GM10847 (cell line): ENCODE measurements around the gene CPXM2.

Experiments
- POLR2A ChIP-seq: IDR thresholded peaks from 2 replicates; pipeline ENCODE4 v1.6.1; 2011; ENCODE audit not compliant: insufficient read length; ENCODE audit errors: extremely low read depth

CPXM2 gene

GRCh38 chr10:123842692-123843385 is 48.8 kb downstream of the CPXM2 start:
- no peak for TF ChIP-seq POLR2A

DNA sequence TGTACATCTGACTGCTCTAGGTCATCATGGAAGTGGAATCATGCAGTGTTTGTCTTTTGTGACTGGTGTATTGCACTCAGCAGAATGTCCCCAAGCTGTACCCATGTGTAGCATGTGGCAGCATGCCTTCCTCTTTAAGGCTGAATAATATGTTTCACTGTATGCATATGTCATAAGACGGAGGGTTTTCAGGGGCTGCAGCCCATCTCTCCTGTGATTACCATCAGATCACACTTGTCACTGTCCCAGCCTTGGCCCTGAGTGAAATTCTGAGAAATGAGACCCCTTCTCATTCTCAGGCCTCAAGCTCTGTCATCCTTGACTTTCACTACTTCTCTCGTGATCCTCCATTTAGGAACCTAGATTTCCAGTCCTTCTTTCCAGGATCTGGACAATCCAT is 50.0 kb downstream of the CPXM2 start:
- no peak for TF ChIP-seq POLR2A

DNA sequence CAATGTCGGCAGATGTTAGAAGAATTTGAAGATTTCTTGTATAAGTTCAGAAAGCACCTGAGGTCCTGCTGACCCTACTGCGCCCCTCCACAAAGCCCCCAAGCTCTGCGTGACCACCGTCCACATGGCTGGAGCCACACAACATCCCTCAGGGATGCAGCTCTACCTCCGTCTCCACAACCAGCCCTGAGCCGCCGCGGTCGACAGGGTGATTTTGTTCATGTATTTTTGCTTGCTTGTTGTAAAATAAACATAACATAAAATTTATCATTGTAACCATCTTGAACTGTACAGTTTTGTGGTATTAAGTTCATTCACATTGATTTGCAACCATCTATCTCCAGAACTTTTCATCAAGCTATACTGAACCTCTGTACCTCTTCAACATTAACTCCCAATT is 50.5 kb downstream of the CPXM2 start:
- TF ChIP-seq POLR2A: no peak

DNA sequence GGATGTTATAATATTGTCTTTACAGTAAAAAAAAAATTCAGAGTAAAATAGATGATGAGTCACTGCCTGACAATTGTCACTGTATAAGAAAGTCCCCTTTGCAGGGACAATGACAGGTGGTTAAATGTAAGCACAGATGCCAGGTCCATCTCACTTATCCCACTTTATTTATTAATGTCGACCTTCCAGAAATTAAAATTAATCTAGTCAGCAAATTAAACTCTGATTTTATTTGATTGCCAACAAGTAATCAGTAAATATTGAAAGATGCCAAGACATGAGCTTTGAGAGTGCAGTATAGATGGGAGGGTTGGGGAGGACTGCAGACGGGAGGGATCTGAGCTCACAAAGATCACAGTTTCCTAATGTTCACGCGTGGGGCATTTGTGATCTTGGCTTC is 50.9 kb downstream of the CPXM2 start:
- TF ChIP-seq POLR2A: no peak

- no peak for TF ChIP-seq POLR2A
Observed at GRCh38 chr10:123838596-123839310, 52.9 kb downstream of the CPXM2 start.

- no peak for TF ChIP-seq POLR2A
Observed at GRCh38 chr10:123837756-123838155, 53.9 kb downstream of the CPXM2 start.

DNA sequence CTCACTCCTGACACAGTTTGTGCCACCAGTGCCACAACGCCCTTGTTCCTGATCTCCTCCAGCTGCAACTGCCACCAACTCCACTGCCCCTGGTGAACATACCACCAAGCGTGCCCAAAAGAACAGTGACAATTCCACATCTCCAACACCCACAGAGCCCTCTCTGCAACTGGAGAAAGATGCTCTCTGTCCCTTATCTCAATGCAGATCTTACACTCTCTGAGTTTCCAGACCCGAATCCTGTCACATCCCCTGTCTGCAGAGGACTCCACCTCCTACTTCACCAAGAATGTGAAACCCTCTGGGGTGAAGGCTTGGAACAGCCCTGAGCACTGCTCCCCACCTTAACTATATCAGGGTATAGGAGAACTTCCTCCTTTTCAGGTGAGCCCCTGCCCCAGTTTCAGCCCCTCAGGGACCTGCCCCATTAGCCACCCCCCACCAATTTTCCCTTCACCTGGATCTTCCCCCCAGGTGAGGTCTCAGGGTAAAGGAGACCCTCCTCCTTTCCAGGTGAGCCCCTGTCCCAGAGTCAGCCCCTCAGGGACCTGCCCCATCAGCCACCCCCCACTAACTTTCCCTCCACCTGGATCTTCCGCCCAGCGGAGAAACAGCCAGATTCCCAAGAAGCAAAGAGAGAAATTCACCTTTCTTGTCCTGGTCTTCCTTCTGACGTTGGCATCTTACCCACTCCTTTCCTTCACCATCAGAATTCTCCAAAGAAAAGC is 55.0 kb downstream of the CPXM2 start:
- TF ChIP-seq POLR2A: no peak

DNA sequence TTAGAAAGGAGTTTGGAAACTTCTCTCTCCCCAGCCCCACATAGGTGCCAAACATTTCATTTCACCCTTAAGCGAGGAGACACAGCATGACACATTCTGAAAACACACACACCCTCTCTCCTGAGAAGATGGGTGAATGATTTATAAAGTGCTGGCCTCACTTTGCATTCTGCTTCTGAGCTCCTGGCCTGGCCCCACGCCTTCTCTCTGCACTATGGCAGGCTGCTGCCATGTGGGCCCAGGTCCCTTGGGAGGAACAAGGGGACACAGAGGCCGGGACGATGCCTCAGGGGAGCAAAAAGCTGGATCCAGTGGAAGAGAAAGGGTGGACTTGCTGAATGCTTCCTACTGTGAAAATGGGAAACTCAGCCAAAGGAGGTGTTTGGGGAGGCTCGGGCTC is 56.0 kb downstream of the CPXM2 start:
- no peak for TF ChIP-seq POLR2A

- TF ChIP-seq POLR2A: no peak
Observed at GRCh38 chr10:123833170-123833850, 58.3 kb downstream of the CPXM2 start.

GRCh38 chr10:123831259-123831658 is 60.3 kb downstream of the CPXM2 start:
- TF ChIP-seq POLR2A: no peak

- no peak for TF ChIP-seq POLR2A
Observed at GRCh38 chr10:123821136-123821535, 70.5 kb downstream of the CPXM2 start.

DNA sequence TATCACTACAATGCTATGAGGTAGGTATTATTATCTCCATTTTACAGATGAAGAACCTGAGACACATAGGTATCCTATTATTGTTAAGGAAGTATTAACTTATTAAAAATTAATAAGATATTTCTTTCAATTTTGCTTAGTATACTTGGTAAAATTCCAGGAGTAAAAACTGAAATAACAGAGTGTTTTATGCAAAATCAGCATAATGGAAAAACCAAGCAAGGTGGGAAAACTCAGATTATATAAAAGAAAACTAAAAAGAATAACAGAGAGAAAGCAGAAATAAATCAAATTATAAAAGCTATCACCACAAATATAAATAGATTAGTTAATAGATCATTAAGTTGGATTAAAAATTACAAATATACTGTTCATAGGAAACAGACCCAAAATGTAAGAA is 82.0 kb downstream of the CPXM2 start:
- TF ChIP-seq POLR2A: no peak

DNA sequence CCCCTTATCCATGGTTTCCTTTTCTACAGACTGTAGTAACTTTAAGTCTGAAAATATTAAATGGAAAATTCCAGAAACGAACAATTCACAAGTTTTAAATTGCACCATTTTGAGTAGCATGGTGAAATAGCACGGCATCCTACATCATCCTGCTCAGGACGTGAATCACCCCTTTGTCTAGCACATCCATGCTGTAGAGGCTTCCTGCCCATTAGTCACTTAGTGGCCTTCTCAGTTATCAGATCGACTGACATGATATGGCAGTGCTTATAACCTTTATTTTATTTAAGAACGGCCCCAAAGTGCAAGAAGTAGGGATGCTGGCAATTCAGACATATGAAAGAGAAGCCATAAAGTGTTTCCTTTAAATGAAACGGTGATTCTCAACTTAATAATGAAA is 82.7 kb downstream of the CPXM2 start:
- no peak for TF ChIP-seq POLR2A

- TF ChIP-seq POLR2A: no peak
Observed at GRCh38 chr10:123808286-123808685, 83.3 kb downstream of the CPXM2 start.

DNA sequence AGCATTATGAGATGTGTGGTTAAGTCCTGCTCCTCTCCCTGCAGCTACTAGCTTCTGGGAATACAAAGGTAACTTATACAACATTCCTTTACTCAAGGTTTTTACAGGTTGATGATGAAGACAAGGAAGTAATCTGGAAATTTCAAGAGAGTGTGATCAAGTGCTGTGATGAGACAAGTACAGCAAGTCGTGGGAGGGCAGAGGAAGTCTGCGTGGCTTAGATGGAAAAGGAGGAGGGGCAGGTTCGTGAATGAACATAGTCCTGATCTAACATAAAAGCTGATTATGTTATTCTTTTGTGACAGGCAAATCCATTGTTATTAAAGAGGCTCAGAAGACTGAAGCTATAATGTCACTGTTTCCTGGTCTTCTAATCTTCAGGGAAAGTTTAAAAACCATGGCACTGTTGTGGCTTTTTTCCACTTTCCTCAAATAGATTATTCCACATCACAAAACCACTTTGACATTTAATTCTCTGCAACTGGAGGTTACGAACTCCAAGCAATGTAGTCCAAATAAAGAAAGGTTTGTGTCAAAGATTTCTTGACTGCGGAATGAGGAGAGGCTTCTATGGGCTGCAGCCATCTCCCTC is 84.1 kb downstream of the CPXM2 start:
- TF ChIP-seq POLR2A: no peak
